Measurements from ENCODE around the gene SPATA31D1. TPM values are rescaled to one million over a fixed set of nuclear protein-coding genes. Genes with fewer than 3 reads are reported as not detected.
"Not testable (repeated sequence)": the region's sequence is repeated elsewhere in the genome, so short reads cannot be mapped to it uniquely, and the experiment has no call there.

Gene SPATA31D1
- not detected for total RNA-seq
- not detected for polyA plus RNA-seq

DNA sequence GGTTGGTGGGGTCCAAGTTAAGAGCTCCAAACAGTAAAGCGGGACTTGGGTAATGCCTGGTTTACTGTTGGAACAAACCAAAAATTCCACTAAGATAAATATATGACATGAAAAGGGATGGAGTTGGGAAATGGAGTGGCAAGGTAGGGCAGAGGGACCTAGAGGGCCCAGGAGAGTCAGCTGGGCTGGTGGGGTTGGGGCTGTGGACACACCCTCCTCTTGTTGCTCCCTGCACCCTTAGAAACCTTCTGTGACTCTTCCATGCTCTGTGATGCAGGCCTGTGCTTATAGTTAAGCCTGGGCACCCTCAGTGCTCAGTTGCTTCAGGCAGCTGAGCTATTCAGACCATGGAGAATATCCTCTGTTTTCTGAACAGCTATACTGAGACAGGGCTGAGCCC, at the start of gene SPATA31D1:
TSS of gene SPATA31D1 (plus strand) at position 301 of the 400 bp plus-strand sequence. CDS start at position 348, 47 bp downstream.
- H3K4me1 ChIP-seq (ENCODE audit: control insufficient read depth in 4 of 4, insufficient read depth in 4 of 4, low read length in 3 of 4); H3K27ac ChIP-seq (ENCODE audit: low read depth in 1 of 2, low read length in 2 of 2); DNase-seq (ENCODE audit: low spot score); H3K9ac ChIP-seq (ENCODE audit: low read depth in 1 of 2, low read length in 2 of 2); H3K4me3 ChIP-seq (ENCODE audit: low read depth in 1 of 3, low read length in 3 of 3); H3K36me3 ChIP-seq (ENCODE audit: control insufficient read depth in 4 of 4, insufficient read depth in 3 of 4, low read depth in 1 of 4, low read length in 3 of 4); H3K27me3 ChIP-seq (ENCODE audit: control insufficient read depth in 4 of 4, insufficient read depth in 4 of 4, low read length in 3 of 4); H3K9me3 ChIP-seq (ENCODE audit: control insufficient read depth in 4 of 4, low read length in 3 of 4): not testable (repeated sequence)
- WGBS, result 95% methylated on average over 1 of the region's 1 CpG

DNA sequence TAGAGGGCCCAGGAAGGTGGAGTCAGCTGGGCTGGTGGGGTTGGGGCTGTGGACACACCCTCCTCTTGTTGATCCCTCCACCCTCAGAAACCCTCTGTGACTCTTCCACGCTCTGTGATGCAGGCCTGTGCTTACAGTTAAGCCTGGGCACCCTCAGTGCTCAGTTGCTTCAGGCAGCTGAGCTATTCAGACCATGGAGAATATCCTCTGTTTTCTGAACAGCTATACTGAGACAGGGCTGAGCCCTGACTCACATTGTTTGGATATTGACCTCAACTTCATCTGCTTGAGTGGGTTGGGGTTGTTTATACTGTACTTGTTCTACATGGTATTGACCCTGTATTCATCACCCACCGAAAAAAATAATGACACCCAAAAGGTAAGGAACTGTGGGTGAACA, 45.2 kb upstream of the SPATA31D1 start, which contains the start of gene SPATA31D3:
TSS of gene SPATA31D3 (plus strand) at position 108 of the 400 bp plus-strand sequence. CDS start at position 194, 86 bp downstream.
- no CpG with 5 or more reads among the region's 2 CpGs for WGBS

GRCh38 chr9:81948650-81949049, 39.9 kb upstream of the SPATA31D1 start:
- not testable (repeated sequence) for DNase-seq (ENCODE audit: low spot score); H3K9me3 ChIP-seq (ENCODE audit: control insufficient read depth in 4 of 4, low read length in 3 of 4); H3K36me3 ChIP-seq (ENCODE audit: control insufficient read depth in 4 of 4, insufficient read depth in 3 of 4, low read depth in 1 of 4, low read length in 3 of 4); H3K4me3 ChIP-seq (ENCODE audit: low read depth in 1 of 3, low read length in 3 of 3); H3K27ac ChIP-seq (ENCODE audit: low read depth in 1 of 2, low read length in 2 of 2); H3K27me3 ChIP-seq (ENCODE audit: control insufficient read depth in 4 of 4, insufficient read depth in 4 of 4, low read length in 3 of 4); H3K9ac ChIP-seq (ENCODE audit: low read depth in 1 of 2, low read length in 2 of 2); H3K4me1 ChIP-seq (ENCODE audit: control insufficient read depth in 4 of 4, insufficient read depth in 4 of 4, low read length in 3 of 4)
- 43% methylated on average over 1 of the region's 3 CpGs for WGBS

More for the DNA sequence above, 45.2 kb upstream of the SPATA31D1 start, which contains the start of gene SPATA31D3:
- H3K27me3 ChIP-seq (ENCODE audit: control insufficient read depth in 4 of 4, insufficient read depth in 4 of 4, low read length in 3 of 4); H3K9me3 ChIP-seq (ENCODE audit: control insufficient read depth in 4 of 4, low read length in 3 of 4); H3K4me1 ChIP-seq (ENCODE audit: control insufficient read depth in 4 of 4, insufficient read depth in 4 of 4, low read length in 3 of 4); H3K36me3 ChIP-seq (ENCODE audit: control insufficient read depth in 4 of 4, insufficient read depth in 3 of 4, low read depth in 1 of 4, low read length in 3 of 4); H3K27ac ChIP-seq (ENCODE audit: low read depth in 1 of 2, low read length in 2 of 2); DNase-seq (ENCODE audit: low spot score); H3K9ac ChIP-seq (ENCODE audit: low read depth in 1 of 2, low read length in 2 of 2); H3K4me3 ChIP-seq (ENCODE audit: low read depth in 1 of 3, low read length in 3 of 3): not testable (repeated sequence)

GRCh38 chr9:81953096-81953495, 35.5 kb upstream of the SPATA31D1 start:
- Histone ChIP-seq H3K9ac (ENCODE audit: low read depth in 1 of 2, low read length in 2 of 2) (no peak overlapping the region), H3K4me3 (ENCODE audit: low read depth in 1 of 3, low read length in 3 of 3) (no peak overlapping the region), H3K36me3 (ENCODE audit: control insufficient read depth in 4 of 4, insufficient read depth in 3 of 4, low read depth in 1 of 4, low read length in 3 of 4) (no peaks in the 10 kb centered on the region), H3K27ac (ENCODE audit: low read depth in 1 of 2, low read length in 2 of 2) (no peak overlapping the region), H3K9me3 (ENCODE audit: control insufficient read depth in 4 of 4, low read length in 3 of 4) (peaks cover 0 to 5% (median 1%) of the 10 kb centered on the region in 4 donors), H3K27me3 (ENCODE audit: control insufficient read depth in 4 of 4, insufficient read depth in 4 of 4, low read length in 3 of 4) (no peaks in the 10 kb centered on the region), H3K4me1 (ENCODE audit: control insufficient read depth in 4 of 4, insufficient read depth in 4 of 4, low read length in 3 of 4) (no peaks in the 10 kb centered on the region)
- TF ChIP-seq, protein P1, sequence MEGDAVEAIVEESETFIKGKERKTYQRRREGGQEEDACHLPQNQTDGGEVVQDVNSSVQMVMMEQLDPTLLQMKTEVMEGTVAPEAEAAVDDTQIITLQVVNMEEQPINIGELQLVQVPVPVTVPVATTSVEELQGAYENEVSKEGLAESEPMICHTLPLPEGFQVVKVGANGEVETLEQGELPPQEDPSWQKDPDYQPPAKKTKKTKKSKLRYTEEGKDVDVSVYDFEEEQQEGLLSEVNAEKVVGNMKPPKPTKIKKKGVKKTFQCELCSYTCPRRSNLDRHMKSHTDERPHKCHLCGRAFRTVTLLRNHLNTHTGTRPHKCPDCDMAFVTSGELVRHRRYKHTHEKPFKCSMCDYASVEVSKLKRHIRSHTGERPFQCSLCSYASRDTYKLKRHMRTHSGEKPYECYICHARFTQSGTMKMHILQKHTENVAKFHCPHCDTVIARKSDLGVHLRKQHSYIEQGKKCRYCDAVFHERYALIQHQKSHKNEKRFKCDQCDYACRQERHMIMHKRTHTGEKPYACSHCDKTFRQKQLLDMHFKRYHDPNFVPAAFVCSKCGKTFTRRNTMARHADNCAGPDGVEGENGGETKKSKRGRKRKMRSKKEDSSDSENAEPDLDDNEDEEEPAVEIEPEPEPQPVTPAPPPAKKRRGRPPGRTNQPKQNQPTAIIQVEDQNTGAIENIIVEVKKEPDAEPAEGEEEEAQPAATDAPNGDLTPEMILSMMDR (IDR thresholded peaks at IDR 0.05; ENCODE audit: low read depth, low read length, missing input control), result no peak
- TF ChIP-seq HNF4A (conservative IDR thresholded peaks at IDR 0.05) (no peak), JUND (IDR thresholded peaks at IDR 0.05) (no peak), MAX (IDR thresholded peaks at IDR 0.05) (no peak), RAD21 (IDR thresholded peaks at IDR 0.05) (no peak), NR2F2 (IDR thresholded peaks at IDR 0.05) (no peak), HNF4G (IDR thresholded peaks at IDR 0.05) (no peak), TAF1 (conservative IDR thresholded peaks at IDR 0.05) (no peak), GABPA (IDR thresholded peaks at IDR 0.05 in 1 of 2, conservative IDR thresholded peaks at IDR 0.05 in 1 of 2) (no peak), SP1 (IDR thresholded peaks at IDR 0.05) (no peak), EGR1 (IDR thresholded peaks at IDR 0.05; ENCODE audit: low read depth in 2 of 2) (no peak), RXRA (IDR thresholded peaks at IDR 0.05) (no peak)
- TF ChIP-seq, protein P2, sequence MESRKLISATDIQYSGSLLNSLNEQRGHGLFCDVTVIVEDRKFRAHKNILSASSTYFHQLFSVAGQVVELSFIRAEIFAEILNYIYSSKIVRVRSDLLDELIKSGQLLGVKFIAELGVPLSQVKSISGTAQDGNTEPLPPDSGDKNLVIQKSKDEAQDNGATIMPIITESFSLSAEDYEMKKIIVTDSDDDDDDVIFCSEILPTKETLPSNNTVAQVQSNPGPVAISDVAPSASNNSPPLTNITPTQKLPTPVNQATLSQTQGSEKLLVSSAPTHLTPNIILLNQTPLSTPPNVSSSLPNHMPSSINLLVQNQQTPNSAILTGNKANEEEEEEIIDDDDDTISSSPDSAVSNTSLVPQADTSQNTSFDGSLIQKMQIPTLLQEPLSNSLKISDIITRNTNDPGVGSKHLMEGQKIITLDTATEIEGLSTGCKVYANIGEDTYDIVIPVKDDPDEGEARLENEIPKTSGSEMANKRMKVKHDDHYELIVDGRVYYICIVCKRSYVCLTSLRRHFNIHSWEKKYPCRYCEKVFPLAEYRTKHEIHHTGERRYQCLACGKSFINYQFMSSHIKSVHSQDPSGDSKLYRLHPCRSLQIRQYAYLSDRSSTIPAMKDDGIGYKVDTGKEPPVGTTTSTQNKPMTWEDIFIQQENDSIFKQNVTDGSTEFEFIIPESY (IDR thresholded peaks at IDR 0.05), result no peak
- TF ChIP-seq, protein P3, sequence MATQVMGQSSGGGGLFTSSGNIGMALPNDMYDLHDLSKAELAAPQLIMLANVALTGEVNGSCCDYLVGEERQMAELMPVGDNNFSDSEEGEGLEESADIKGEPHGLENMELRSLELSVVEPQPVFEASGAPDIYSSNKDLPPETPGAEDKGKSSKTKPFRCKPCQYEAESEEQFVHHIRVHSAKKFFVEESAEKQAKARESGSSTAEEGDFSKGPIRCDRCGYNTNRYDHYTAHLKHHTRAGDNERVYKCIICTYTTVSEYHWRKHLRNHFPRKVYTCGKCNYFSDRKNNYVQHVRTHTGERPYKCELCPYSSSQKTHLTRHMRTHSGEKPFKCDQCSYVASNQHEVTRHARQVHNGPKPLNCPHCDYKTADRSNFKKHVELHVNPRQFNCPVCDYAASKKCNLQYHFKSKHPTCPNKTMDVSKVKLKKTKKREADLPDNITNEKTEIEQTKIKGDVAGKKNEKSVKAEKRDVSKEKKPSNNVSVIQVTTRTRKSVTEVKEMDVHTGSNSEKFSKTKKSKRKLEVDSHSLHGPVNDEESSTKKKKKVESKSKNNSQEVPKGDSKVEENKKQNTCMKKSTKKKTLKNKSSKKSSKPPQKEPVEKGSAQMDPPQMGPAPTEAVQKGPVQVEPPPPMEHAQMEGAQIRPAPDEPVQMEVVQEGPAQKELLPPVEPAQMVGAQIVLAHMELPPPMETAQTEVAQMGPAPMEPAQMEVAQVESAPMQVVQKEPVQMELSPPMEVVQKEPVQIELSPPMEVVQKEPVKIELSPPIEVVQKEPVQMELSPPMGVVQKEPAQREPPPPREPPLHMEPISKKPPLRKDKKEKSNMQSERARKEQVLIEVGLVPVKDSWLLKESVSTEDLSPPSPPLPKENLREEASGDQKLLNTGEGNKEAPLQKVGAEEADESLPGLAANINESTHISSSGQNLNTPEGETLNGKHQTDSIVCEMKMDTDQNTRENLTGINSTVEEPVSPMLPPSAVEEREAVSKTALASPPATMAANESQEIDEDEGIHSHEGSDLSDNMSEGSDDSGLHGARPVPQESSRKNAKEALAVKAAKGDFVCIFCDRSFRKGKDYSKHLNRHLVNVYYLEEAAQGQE (IDR thresholded peaks at IDR 0.05), result no peak
- TF ChIP-seq, protein P4, sequence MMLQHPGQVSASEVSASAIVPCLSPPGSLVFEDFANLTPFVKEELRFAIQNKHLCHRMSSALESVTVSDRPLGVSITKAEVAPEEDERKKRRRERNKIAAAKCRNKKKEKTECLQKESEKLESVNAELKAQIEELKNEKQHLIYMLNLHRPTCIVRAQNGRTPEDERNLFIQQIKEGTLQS (IDR thresholded peaks at IDR 0.05), result no peak
- WGBS, result 93% methylated on average over 1 of the region's 1 CpG
- DNase-seq (ENCODE audit: low spot score), result no peak
